Kidney epithelial cell (primary cell): ENCODE results near the gene SRGAP2C. TPM values are rescaled to one million over a fixed set of nuclear protein-coding genes. Genes with fewer than 3 reads are reported as not detected.
"Not testable (repeated sequence)": the region's sequence is repeated elsewhere in the genome, so short reads cannot be mapped to it uniquely, and the experiment has no call there.

Experiments used
- DNase-seq: peaks from one replicate; pipeline ENCODE4 v3.0.0-alpha.2; 2010; ENCODE audit warnings: low read depth
- H3K27me3 ChIP-seq: 2 replicates; pipeline ENCODE4 v1.6.0; 2011; ENCODE audit warnings: low read length; ENCODE audit not compliant: control insufficient read depth, insufficient read depth
- H3K36me3 ChIP-seq: 2 replicates; pipeline ENCODE4 v1.5.1; 2011; ENCODE audit warnings: low read length; ENCODE audit not compliant: control insufficient read depth, insufficient read depth
- H3K4me3 ChIP-seq: 2 replicates; pipeline ENCODE4 v1.5.1; 2011; ENCODE audit warnings: low read depth, mild to moderate bottlenecking, control low read depth, low read length
- total RNA-seq: library from RNA; depleted of rRNA; stranded (reverse); fragments of >200 nt; gene quantifications from 2 replicates; pipeline ENCODE4 v1.2.3, GENCODE V29; 2015

The SRGAP2C gene
- total RNA-seq, 1 donor from 2014 or later, result 11.6 TPM

DNA sequence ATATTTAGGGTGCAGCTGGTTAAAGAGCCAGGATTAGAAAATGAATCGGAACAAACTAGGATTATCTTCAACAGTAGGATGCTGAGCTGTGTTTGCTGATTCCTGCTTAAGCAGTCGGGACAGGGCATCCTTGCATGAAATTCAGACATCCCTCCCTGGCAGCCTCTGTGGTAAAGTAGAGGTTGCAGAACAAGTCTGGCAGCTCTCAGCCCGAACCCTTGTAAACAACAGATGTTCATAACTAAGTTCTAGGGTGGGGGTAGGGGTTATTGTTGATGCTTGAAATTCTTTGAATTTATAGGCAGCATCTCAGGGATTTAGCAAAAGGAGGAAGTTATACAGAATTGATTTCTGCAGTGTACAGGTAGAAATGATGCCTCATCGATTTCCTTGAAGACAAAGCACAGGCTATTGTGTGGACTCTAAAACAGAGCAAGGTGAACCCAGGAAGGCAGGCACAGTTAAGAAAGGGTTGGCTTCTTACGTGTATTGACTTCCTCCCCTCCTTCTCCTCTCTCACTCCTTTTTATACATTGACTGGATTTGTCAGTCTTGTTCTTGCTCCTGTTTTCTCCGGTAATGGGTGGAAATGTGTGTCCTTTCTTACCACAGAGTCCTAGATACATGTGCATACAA lies 114.9 kb downstream of the SRGAP2C start:
- H3K4me3 ChIP-seq, DNase-seq, H3K27me3 ChIP-seq, H3K36me3 ChIP-seq: not testable (repeated sequence)

DNA sequence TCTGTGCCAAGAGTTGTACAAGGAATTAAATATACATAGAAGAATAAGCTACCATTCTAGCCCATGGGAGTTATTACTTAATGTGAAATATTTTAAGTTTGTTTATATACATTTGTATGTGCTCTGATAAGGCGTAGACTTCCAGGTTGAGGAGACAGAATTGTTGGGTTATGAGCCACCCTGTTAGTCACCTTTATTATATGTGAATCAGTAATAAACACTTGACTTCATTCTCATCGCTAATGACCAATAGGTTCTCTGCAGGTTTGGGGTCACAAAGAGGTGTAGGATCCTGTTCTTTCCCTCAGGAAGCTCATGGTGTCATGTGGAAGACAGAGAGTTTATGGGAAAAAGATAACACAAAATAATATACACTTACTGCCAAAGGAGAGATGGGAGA lies 117.1 kb downstream of the SRGAP2C start:
- not testable (repeated sequence) for H3K27me3 ChIP-seq, DNase-seq, H3K4me3 ChIP-seq, H3K36me3 ChIP-seq

DNA sequence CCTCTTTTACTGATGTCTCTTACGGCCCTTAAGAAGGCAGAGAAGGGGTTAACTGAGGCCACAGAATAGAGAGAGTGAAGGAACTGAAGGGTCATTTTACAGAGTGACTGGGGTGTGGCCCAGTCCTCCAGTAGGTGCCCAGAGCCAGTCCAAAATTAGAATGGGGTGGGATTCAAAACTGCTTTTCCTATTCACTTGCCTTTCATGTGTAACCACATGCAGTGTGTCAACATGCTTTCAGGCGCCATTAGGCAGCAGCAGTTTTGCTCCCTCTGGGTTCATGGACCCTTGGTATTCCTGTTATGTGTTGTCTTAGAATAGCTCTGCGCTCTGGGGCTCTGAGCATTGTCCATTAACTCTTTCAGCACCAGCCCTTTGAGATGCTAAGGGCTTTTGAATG lies 123.0 kb downstream of the SRGAP2C start:
- H3K36me3 ChIP-seq, H3K4me3 ChIP-seq, DNase-seq, H3K27me3 ChIP-seq: not testable (repeated sequence)

DNA sequence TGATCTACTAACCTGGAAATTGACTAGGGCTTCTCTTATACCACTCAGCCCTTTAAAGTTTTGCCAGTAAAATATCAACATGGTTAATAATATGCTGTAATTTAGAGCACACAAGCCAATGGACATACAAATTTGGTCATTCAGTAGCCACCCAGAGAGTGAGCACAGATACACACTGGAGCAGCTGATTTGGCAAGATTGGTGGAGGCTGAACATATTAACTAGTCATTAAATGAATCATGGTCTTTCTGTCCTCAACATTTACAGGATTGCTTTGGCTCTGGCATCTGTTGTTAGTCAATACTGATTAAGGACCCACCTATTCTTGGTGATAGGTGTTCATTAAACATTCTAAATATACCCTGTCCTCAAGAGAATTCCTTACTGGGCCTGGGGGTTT lies 130.7 kb downstream of the SRGAP2C start:
- not testable (repeated sequence) for H3K4me3 ChIP-seq, H3K36me3 ChIP-seq, H3K27me3 ChIP-seq, DNase-seq

DNA sequence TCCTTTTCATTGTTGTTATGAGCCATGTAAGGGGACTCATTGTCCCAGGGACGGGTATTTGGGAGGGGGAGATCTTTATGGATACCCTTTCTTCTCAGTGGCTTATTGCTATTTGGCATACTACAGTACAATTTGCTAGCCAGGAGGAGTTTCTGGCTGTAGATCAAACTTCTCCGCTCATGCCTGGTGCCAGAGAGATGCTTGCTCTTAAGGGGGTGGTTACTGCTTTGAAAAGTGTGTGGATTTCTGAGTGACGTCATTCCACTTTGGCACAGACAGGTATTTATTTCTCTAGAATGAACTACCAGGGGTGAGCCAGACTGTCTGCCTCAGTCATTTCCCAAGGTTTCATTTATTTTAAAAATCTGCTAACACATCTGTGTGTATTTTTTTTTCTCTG lies 131.3 kb downstream of the SRGAP2C start:
- not testable (repeated sequence) for H3K4me3 ChIP-seq, H3K27me3 ChIP-seq, H3K36me3 ChIP-seq, DNase-seq

DNA sequence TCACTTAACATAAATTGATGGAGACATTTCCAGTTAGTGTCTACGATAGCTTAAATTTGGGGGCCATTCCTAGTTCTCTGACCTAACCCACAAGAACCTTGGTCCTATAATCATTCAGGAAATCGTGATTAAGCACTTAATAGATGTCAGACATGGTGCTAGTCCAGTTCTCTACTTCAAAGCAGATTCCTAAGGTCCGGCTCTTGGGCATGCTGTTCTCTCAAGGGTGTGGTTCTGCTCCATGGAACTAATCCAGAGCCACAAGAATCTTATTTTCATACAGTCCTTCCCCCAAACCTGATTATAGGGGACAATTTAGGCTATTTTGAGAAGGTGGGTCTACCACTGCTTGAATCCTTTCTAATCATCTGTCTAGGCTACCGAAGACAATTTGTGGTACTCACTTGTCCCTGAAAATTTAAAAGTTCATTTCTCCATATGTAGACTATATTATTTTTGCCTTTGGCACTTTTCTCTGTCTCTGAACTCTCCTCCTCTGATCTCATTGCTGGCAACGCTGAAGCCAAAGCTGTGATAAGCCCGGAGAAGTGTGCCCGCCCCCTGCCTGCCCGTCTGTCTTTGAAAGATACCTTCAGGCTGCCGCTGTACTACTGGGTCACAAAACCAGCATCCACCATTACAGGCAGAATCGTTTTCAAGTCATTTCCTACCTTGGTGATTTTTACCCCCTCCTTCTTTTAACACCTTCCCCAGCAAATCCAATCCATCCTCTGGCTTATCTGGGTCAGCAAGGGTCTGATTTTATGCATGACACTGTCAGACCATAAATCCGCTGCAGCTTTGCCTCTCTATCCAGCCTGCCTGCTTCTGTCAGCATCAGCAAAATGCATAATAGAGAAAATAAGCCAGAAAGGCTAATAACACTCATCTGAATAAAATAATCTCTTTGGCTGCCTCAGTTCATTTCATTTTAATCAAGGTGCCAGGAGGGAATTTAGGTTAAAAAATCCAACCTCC lies 133.0 kb downstream of the SRGAP2C start:
- not testable (repeated sequence) for H3K36me3 ChIP-seq, H3K27me3 ChIP-seq, H3K4me3 ChIP-seq, DNase-seq

DNA sequence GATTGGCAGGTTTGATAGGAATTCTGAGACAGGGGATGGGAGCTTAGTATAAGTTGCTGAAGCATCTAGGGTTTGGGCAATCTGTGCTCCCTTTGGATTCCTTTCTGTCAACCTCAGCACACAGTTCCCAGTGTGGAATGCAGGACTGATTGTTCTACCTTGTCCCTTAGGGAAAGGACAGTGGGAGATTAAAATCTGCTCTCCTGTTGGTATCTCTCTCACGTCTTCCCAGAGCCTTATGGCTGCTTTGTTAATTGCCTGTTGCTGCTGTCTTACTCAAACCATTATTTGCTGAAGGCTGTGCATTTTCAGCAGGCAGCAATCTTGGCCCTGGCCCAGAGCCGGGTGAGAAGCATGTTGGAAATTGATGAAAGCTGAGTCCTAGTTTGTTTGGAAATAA lies 133.9 kb downstream of the SRGAP2C start:
- H3K4me3 ChIP-seq, H3K27me3 ChIP-seq, DNase-seq, H3K36me3 ChIP-seq: not testable (repeated sequence)

DNA sequence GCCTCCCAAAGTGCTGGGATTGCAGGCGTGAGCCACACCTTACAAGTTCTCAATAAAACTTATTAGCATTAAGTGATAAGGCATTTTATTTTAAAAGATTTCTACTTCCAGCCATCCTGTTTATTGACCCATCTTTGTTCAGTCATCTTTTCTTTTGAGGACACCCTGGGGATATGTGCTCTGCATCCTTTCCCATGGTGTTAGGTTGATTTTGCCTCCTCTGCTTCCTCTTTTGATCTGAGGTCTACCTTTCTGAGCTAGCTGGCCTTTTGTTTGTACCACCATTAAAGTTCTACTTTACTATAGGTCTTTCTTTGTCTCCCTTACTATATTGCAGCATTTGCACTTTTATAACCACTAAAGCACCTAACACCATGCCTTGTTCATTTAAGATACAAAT lies 136.9 kb downstream of the SRGAP2C start:
- H3K36me3 ChIP-seq, H3K27me3 ChIP-seq, DNase-seq, H3K4me3 ChIP-seq: not testable (repeated sequence)

DNA sequence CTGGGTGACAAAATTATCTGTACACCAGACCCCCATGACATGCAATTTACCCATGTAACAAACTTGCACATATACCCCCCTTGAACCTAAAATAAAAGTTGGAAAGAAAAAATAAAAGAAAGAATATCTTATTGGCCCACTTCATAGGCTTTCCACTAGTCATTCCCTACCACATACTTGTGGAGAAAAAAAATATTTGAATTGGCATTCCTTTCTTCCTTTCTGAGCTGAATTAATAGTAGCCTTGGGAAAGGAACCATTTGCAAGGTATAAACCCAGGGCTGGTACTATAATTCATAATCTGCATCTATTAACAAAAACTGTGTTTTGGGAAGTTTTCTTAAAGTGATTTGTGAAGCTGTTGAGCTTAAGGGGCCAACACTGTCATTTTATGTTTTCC lies 140.0 kb downstream of the SRGAP2C start:
- not testable (repeated sequence) for H3K4me3 ChIP-seq, H3K27me3 ChIP-seq, DNase-seq, H3K36me3 ChIP-seq

DNA sequence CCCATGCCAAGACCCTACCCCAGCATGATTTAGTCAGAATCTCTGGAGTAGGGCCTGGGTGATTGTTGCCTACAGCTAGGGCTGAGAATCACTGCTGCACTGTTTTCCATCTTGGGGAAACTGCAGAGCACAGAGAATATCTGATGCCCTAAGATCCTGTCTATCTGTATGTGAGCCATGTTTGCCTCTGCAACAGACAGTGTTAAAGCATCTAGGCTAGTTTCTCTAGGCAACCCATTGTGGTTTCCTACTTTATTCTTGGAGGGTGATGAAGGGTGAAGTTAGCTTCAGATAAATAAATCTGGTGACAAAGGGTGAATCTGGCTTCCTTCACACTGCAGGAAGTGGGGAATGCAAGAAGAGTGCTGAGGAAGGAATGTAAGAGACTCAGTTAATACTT lies 147.4 kb downstream of the SRGAP2C start:
- H3K27me3 ChIP-seq, H3K4me3 ChIP-seq, H3K36me3 ChIP-seq, DNase-seq: not testable (repeated sequence)

DNA sequence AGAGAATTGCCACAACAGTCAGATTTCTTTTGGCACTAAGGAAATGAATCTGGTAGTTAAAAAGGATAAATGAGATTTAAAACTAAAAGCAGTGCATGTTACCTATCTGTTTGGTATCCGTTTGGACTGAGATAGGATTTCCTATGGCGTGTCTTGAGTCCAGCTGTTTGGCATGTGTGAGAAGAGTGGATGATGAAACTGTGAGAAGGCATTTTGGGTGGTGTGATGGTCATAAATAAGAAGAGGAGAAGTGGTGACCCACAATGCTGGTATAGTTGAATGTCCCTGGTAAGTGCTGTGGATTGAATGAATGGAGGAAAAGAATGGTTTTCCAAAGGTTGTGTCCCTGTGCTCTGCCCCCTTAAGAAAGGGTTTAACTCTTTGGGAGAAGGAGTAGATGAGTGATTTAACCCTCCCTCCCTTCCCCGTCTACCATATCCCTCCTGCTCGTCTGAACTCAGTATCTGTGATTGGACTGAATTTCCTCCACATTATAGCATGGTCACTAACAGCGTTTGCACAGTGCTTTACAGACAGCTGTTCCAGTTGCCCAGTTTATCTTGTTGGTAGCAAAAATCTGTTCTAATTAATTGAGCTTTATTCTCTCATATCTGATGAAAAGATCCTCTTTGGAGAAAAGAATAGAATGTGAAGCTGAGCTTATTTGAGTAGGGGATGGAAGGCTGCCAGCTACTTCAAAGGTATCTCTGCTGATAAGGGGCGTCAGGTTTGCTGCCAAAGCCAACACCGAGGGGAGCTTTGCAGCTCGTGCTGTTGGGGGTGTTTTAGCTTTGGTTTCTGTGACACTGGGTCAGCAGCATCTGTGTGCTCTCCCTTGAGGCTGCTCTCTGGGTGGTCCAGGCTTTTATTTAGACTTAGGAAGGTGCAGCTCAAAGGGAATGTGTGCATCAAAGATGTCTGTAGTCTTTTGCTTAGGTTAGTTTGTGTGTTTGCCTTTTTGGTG lies 148.1 kb downstream of the SRGAP2C start:
- not testable (repeated sequence) for DNase-seq, H3K27me3 ChIP-seq, H3K4me3 ChIP-seq, H3K36me3 ChIP-seq

DNA sequence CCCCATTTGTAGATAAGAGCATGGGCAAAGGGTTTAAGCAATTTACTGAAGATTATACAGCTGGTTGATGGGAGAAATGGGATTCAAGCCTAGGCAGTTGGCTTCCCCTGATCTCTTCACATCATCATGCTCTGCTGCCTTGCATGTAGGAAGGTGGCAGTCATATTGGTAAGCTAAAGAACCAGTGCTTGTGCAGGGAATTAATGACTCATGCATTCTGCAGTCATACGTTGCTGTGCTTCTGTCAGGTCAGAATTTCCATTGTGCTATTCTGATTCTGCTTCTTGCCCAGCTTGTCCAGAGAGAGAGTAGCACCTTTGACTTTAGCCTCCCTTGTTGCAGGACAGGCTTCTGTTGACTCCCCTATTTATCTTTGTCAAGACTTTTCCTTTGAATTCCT lies 153.2 kb downstream of the SRGAP2C start:
- not testable (repeated sequence) for H3K27me3 ChIP-seq, H3K36me3 ChIP-seq, DNase-seq, H3K4me3 ChIP-seq

DNA sequence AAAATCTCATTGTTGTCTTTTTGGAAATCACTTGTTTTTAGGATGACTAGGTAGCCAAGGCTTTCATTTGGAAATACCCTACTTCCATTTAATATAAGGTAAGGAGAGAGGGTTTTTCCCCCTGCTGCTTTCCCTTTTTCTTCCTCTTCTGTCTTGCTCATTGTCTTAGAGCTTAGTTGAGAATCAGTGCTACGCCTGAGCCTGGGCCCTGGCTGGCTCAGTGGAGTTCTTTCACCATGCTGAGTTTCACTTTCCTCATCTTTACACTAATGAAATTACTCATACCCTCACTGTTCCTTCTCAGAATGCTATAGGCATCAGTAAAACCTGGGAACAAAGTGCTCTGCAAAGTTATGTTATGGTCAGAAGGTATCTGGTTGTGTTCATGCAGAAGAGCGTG lies 154.8 kb downstream of the SRGAP2C start:
- DNase-seq, H3K4me3 ChIP-seq, H3K27me3 ChIP-seq, H3K36me3 ChIP-seq: not testable (repeated sequence)

DNA sequence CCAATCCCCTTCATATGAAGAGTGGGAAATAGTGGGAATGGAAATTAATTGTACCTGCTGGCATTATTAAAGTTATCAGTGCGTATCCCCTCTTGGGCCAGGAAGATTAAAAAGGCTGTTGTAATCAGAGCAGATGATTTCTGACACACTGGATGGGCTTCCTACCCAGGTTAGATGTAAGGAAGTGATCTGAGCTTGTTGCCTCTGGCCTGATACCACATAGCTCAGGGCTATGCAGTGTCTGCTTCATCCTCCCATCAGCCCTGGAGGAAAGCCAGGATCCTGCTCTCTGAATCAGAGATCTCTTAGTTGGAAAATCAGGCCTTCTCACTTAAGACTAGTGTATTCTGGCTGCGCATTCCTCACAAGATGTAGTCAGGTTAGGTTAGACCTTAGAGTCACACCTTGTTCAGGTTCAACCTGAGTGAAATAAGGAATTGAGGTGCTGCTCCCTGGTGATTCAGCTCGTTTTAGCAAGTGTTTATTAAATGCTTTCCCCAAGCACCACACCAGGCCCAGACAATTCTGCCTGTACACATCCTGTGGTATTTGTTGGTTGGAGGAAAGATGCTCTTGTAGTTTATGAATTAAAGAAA lies 158.6 kb downstream of the SRGAP2C start:
- H3K4me3 ChIP-seq, DNase-seq, H3K27me3 ChIP-seq, H3K36me3 ChIP-seq: not testable (repeated sequence)
